ENCODE results near the gene MSANTD3. TPM values are rescaled to one million over a fixed set of nuclear protein-coding genes. Genes with fewer than 3 reads are reported as not detected.

Gene MSANTD3
- total and polyA plus RNA-seq, 9 donors: 8.1 to 16.1 (median 14.7) TPM

- intact Hi-C loops (cut with DNase I): no loop called here
- no peak for TF ChIP-seq EP300 (IDR thresholded peaks at IDR 0.05)
- TF ChIP-seq, protein P1, sequence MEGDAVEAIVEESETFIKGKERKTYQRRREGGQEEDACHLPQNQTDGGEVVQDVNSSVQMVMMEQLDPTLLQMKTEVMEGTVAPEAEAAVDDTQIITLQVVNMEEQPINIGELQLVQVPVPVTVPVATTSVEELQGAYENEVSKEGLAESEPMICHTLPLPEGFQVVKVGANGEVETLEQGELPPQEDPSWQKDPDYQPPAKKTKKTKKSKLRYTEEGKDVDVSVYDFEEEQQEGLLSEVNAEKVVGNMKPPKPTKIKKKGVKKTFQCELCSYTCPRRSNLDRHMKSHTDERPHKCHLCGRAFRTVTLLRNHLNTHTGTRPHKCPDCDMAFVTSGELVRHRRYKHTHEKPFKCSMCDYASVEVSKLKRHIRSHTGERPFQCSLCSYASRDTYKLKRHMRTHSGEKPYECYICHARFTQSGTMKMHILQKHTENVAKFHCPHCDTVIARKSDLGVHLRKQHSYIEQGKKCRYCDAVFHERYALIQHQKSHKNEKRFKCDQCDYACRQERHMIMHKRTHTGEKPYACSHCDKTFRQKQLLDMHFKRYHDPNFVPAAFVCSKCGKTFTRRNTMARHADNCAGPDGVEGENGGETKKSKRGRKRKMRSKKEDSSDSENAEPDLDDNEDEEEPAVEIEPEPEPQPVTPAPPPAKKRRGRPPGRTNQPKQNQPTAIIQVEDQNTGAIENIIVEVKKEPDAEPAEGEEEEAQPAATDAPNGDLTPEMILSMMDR (IDR thresholded peaks at IDR 0.05): no peak
- TF ChIP-seq POLR2A (IDR thresholded peaks at IDR 0.05): no peak
- peaks cover 6% of the 10 kb centered on the region for H3K4me1 ChIP-seq (ENCODE audit: insufficient read depth)
- H3K4me3 ChIP-seq: peak overlapping the region; percentile 73
- WGBS, 3 donors: 12 to 22% (median 15%) methylated on average over 7 of the region's 7 CpGs
- peak overlapping the region in 1 of 2 donors; percentile 60 for H3K27ac ChIP-seq
- no peaks in the 10 kb centered on the region for H3K36me3 ChIP-seq
- H3K27me3 ChIP-seq: no peaks in the 10 kb centered on the region
- H3K9me3 ChIP-seq: no peaks in the 10 kb centered on the region
- no peak for DNase-seq
Measured at GRCh38 chr9:100426189-100426529, 784 bp upstream of the MSANTD3 start.

GRCh38 chr9:100427366-100428263 lies 672 bp downstream of the MSANTD3 start:
- WGBS, 3 donors: 3 to 8% (median 4%) methylated on average over 19 to 65 of the region's 65 CpGs
- peak overlapping the region; percentile 68 for H3K4me3 ChIP-seq
- H3K9me3 ChIP-seq: no peaks in the 10 kb centered on the region
- TF ChIP-seq, protein P1 (IDR thresholded peaks at IDR 0.05): no peak
- no peak for TF ChIP-seq EP300 (IDR thresholded peaks at IDR 0.05)
- H3K27ac ChIP-seq: peak overlapping the region; percentile 75 to 93
- peaks cover 6% of the 10 kb centered on the region for H3K4me1 ChIP-seq (ENCODE audit: insufficient read depth)
- no peaks in the 10 kb centered on the region for H3K36me3 ChIP-seq
- intact Hi-C loops (cut with DNase I): no loop called here
- no peaks in the 10 kb centered on the region for H3K27me3 ChIP-seq
- DNase-seq: peak; percentile 44 to 65 (median 61)

DNA sequence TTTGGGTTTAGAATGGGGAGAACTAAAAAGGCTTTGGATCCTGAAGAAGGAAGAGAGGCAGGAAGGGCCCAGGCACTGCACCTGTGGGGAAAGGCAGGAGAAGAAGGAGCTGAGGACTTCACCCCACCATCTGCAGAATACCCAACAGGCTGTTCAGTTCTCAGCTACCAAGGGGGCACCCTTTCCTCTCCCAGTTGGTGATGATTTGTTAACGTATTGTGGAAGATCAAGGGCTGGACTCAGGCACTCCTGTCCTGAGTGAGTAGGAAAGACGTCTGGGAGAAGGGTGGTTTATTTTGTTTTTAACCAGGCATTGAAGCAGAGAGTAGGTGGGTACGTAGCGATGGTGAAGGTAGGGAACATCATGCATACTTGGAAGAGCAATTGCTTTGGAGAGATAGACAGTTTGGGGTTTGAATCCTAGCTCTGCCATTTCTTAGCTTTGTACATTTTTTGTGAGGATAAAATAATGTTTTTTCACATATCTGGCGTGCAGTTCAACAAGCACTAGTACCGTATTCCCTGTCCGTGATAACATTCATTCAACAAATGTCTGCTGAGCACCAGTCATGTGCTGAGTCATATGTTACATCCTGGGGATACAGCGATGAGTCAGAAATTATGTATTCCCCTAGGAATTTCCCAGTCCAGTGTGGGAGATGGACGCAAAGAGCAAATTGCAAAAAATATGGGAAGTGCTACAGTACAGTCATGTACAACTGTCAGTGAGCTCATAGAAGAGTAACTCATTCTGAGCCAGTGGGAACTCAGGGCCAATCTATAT lies 2.1 kb downstream of the MSANTD3 start:
- intact Hi-C loops (cut with DNase I): no loop called here
- no peak overlapping the region for H3K4me3 ChIP-seq
- no peak overlapping the region for H3K27ac ChIP-seq
- peak in 2 of 5 donors; percentile 23 to 38 for DNase-seq
- TF ChIP-seq, protein P1 (IDR thresholded peaks at IDR 0.05): no peak
- TF ChIP-seq POLR2A (IDR thresholded peaks at IDR 0.05) (no peak), EP300 (IDR thresholded peaks at IDR 0.05) (no peak)
- no peaks in the 10 kb centered on the region for H3K9me3 ChIP-seq
- no peaks in the 10 kb centered on the region for H3K27me3 ChIP-seq
- H3K4me1 ChIP-seq (ENCODE audit: insufficient read depth): peaks cover 6% of the 10 kb centered on the region
- no peaks in the 10 kb centered on the region for H3K36me3 ChIP-seq
- 23 to 32% (median 29%) methylated on average over 9 of the region's 9 CpGs for WGBS, 3 donors

- intact Hi-C loops (cut with DNase I): loop anchor here in 1 of 4 donors (10.0 kb wide), 1 partner anchor 616 kb away; no protein-coding TSS in a partner anchor
- WGBS, 3 donors: 94 to 95% (median 94%) methylated on average over 5 of the region's 5 CpGs
- Histone ChIP-seq H3K9me3 (no peaks in the 10 kb centered on the region), H3K36me3 (no peaks in the 10 kb centered on the region), H3K27ac (no peak overlapping the region), H3K4me1 (ENCODE audit: insufficient read depth) (peaks cover 6% of the 10 kb centered on the region), H3K4me3 (no peak overlapping the region), H3K27me3 (no peaks in the 10 kb centered on the region)
- TF ChIP-seq, protein P1 (IDR thresholded peaks at IDR 0.05): no peak
- TF ChIP-seq POLR2A (IDR thresholded peaks at IDR 0.05): no peak
- no peak for TF ChIP-seq EP300 (IDR thresholded peaks at IDR 0.05)
- no peak for DNase-seq
Measured at GRCh38 chr9:100430286-100430940, 3.5 kb downstream of the MSANTD3 start.

Data from ovary (tissue), 9 donors.